Neural cell (in vitro differentiated cells): ENCODE data around the gene ADSS1. TPM values are rescaled to one million over a fixed set of nuclear protein-coding genes. Genes with fewer than 3 reads are reported as not detected.

Experiments used
- H2AFZ ChIP-seq: fragments of 200-600, 300-800 bp; sonication (generic), shearing (Covaris generic); 2 replicates; pipeline ENCODE4 v1.6.0; 2014; ENCODE audit warnings: low read depth, mild to moderate bottlenecking, antibody characterized with exemption, low read length, moderate library complexity
- H3F3A ChIP-seq: fragments of 200-600 bp; shearing (Covaris generic); 2 replicates; pipeline ENCODE4 v1.6.1; 2016; ENCODE audit warnings: mild to moderate bottlenecking, moderate library complexity, mixed read lengths, antibody characterized with exemption, low read length; ENCODE audit not compliant: insufficient read depth, poor library complexity, severe bottlenecking
- H3K27ac ChIP-seq: fragments of 200-600, 300-800 bp; sonication (generic), shearing (Covaris generic); 2 replicates; pipeline ENCODE4 v1.5.1; 2014; ENCODE audit warnings: mild to moderate bottlenecking, low read length, moderate library complexity
- H3K27me3 ChIP-seq: fragments of 300-800, 200-600 bp; sonication (generic), shearing (Covaris generic); 2 replicates; pipeline ENCODE4 v1.6.0; 2014; ENCODE audit warnings: mild to moderate bottlenecking, low read depth, low read length, moderate library complexity; ENCODE audit not compliant: insufficient read depth
- H3K36me3 ChIP-seq: fragments of 300-800, 200-600 bp; sonication (generic), shearing (Covaris generic); 2 replicates; pipeline ENCODE4 v1.5.1; 2014; ENCODE audit warnings: mild to moderate bottlenecking, antibody characterized with exemption, low read length, moderate library complexity; ENCODE audit not compliant: insufficient read depth
- H3K4me2 ChIP-seq: fragments of 300-800, 200-600 bp; sonication (generic), shearing (Covaris generic); 2 replicates; pipeline ENCODE4 v1.6.0; 2014; ENCODE audit warnings: mild to moderate bottlenecking, low read length
- H3K4me3 ChIP-seq: fragments of 300-800, 200-600 bp; sonication (generic), shearing (Covaris generic); 2 replicates; pipeline ENCODE4 v1.5.1; 2014; ENCODE audit warnings: mild to moderate bottlenecking, low read length, moderate library complexity
- H3K79me2 ChIP-seq: fragments of 200-600 bp; shearing (Covaris generic); replicated peaks from 2 replicates; pipeline ENCODE4 v1.6.0; 2014; ENCODE audit warnings: mild to moderate bottlenecking, low read length, moderate library complexity; ENCODE audit not compliant: insufficient read depth
- H3K9ac ChIP-seq: fragments of 300-800, 200-600 bp; sonication (generic), shearing (Covaris generic); 2 replicates; pipeline ENCODE4 v1.6.1; 2016; ENCODE audit warnings: mild to moderate bottlenecking, low read length, mixed read lengths
- H3K9me2 ChIP-seq: fragments of 200-600 bp; shearing (Covaris generic); 2 replicates; pipeline ENCODE4 v1.6.1; 2016; ENCODE audit warnings: mild to moderate bottlenecking, low read length, mixed read lengths; ENCODE audit not compliant: insufficient read depth
- H3K9me3 ChIP-seq: fragments of 200-600, 300-800 bp; sonication (generic), shearing (Covaris generic); 2 replicates; pipeline ENCODE4 v1.6.1; 2016; ENCODE audit warnings: mild to moderate bottlenecking, mixed run types, low read length, moderate library complexity, mixed read lengths
- H4K20me1 ChIP-seq: fragments of 200-600 bp; shearing (Covaris generic); 2 replicates; pipeline ENCODE4 v1.6.1; 2016; ENCODE audit warnings: mild to moderate bottlenecking, mixed run types; ENCODE audit not compliant: insufficient read depth
- EP300 ChIP-seq: fragments of 450-650 bp; conservative IDR thresholded peaks from 2 replicates; pipeline ENCODE4 v1.6.1; 2014; ENCODE audit warnings: antibody characterized with exemption, mild to moderate bottlenecking, moderate library complexity; ENCODE audit not compliant: poor library complexity, severe bottlenecking
- EZH2 ChIP-seq: fragments of 200-600, 300-800 bp; shearing (Covaris generic), sonication (generic); IDR thresholded peaks from 2 replicates; pipeline ENCODE4 v1.6.1; 2014; ENCODE audit warnings: antibody characterized with exemption, low read length, borderline replicate concordance, mild to moderate bottlenecking; ENCODE audit not compliant: insufficient read depth, poor library complexity, severe bottlenecking
- MXI1 ChIP-seq: fragments of 450-650 bp; conservative IDR thresholded peaks from 2 replicates; pipeline ENCODE4 v1.6.1; 2014; ENCODE audit warnings: antibody characterized with exemption, mild to moderate bottlenecking; ENCODE audit not compliant: poor library complexity, severe bottlenecking
- POLR2AphosphoS5 ChIP-seq: IDR thresholded peaks from 2 replicates; pipeline ENCODE4 v1.6.1; 2012
- RAD21 ChIP-seq: fragments of 450-650 bp; conservative IDR thresholded peaks from 2 replicates; pipeline ENCODE4 v1.6.1; 2014; ENCODE audit warnings: antibody characterized with exemption, mild to moderate bottlenecking, moderate library complexity
- SMC3 ChIP-seq: fragments of 450-650 bp; conservative IDR thresholded peaks from 2 replicates; pipeline ENCODE4 v1.6.1; 2014; ENCODE audit warnings: antibody characterized with exemption, mild to moderate bottlenecking, moderate library complexity; ENCODE audit not compliant: poor library complexity
- TAF1 ChIP-seq: IDR thresholded peaks from 2 replicates; pipeline ENCODE4 v1.6.1; 2012; ENCODE audit warnings: low read depth
- polyA plus RNA-seq: library from polyadenylated mRNA; depleted of rRNA; stranded (reverse); fragments of >200 nt; gene quantifications from 2 replicates; pipeline ENCODE4 v1.2.3, GENCODE V29; 2014
- TF ChIP-seq, protein P1 (sequence below): fragments of 450-650 bp; IDR thresholded peaks from 2 replicates; pipeline ENCODE4 v1.5.1; 2014; ENCODE audit warnings: antibody characterized with exemption, mild to moderate bottlenecking, moderate library complexity; ENCODE audit not compliant: poor library complexity, severe bottlenecking
- TF ChIP-seq, protein P2 (sequence below): IDR thresholded peaks from 2 replicates; pipeline ENCODE4 v1.6.1; 2012; ENCODE audit warnings: borderline replicate concordance

The ADSS1 gene
- polyA plus RNA-seq, 1 donor from 2014 or later = 4.3 TPM

DNA sequence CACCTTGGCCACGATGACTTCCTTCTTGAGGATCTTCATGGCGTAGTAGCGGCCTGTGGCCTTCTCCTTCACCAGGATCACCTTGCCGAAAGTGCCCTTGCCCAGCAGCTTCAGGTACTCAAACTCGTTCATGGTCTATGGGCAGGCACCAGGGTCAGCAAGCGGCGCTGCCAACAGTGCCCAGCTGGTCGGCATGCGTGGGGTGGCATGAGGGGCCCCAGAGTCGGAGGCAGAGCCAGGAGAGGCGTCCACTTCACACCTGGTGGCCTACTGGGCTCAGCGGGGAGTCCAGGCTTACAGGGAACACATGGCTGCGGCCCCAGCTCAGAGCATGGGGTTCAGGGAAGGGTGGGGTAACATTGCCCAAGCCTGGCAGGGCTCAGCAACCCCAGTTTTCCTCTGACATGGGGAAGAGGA is 51.1 kb downstream of the ADSS1 start:
- H4K20me1 ChIP-seq = no peaks in the 10 kb centered on the region
- no peak overlapping the region for H3K27ac ChIP-seq
- no peak overlapping the region for H3K4me3 ChIP-seq
- H3K27me3 ChIP-seq = no peaks in the 10 kb centered on the region
- H3K9me2 ChIP-seq = no peaks in the 10 kb centered on the region
- no peaks in the 10 kb centered on the region for H3K9me3 ChIP-seq
- no peak overlapping the region for H2AFZ ChIP-seq
- no peak overlapping the region for H3K9ac ChIP-seq
- H3F3A ChIP-seq = no peaks in the 10 kb centered on the region
- no peak overlapping the region for H3K4me2 ChIP-seq
- peaks cover 11% of the 10 kb centered on the region for H3K36me3 ChIP-seq
- H3K79me2 ChIP-seq = no peaks in the 10 kb centered on the region
- no peak for TF ChIP-seq POLR2AphosphoS5
- no peak for TF ChIP-seq MXI1
- TF ChIP-seq EP300 = no peak
- TF ChIP-seq, protein P1, sequence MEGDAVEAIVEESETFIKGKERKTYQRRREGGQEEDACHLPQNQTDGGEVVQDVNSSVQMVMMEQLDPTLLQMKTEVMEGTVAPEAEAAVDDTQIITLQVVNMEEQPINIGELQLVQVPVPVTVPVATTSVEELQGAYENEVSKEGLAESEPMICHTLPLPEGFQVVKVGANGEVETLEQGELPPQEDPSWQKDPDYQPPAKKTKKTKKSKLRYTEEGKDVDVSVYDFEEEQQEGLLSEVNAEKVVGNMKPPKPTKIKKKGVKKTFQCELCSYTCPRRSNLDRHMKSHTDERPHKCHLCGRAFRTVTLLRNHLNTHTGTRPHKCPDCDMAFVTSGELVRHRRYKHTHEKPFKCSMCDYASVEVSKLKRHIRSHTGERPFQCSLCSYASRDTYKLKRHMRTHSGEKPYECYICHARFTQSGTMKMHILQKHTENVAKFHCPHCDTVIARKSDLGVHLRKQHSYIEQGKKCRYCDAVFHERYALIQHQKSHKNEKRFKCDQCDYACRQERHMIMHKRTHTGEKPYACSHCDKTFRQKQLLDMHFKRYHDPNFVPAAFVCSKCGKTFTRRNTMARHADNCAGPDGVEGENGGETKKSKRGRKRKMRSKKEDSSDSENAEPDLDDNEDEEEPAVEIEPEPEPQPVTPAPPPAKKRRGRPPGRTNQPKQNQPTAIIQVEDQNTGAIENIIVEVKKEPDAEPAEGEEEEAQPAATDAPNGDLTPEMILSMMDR = no peak
- TF ChIP-seq TAF1 = no peak
- no peak for TF ChIP-seq EZH2
- TF ChIP-seq SMC3 = no peak
- TF ChIP-seq, protein P2, sequence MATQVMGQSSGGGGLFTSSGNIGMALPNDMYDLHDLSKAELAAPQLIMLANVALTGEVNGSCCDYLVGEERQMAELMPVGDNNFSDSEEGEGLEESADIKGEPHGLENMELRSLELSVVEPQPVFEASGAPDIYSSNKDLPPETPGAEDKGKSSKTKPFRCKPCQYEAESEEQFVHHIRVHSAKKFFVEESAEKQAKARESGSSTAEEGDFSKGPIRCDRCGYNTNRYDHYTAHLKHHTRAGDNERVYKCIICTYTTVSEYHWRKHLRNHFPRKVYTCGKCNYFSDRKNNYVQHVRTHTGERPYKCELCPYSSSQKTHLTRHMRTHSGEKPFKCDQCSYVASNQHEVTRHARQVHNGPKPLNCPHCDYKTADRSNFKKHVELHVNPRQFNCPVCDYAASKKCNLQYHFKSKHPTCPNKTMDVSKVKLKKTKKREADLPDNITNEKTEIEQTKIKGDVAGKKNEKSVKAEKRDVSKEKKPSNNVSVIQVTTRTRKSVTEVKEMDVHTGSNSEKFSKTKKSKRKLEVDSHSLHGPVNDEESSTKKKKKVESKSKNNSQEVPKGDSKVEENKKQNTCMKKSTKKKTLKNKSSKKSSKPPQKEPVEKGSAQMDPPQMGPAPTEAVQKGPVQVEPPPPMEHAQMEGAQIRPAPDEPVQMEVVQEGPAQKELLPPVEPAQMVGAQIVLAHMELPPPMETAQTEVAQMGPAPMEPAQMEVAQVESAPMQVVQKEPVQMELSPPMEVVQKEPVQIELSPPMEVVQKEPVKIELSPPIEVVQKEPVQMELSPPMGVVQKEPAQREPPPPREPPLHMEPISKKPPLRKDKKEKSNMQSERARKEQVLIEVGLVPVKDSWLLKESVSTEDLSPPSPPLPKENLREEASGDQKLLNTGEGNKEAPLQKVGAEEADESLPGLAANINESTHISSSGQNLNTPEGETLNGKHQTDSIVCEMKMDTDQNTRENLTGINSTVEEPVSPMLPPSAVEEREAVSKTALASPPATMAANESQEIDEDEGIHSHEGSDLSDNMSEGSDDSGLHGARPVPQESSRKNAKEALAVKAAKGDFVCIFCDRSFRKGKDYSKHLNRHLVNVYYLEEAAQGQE = no peak
- no peak for TF ChIP-seq RAD21

DNA sequence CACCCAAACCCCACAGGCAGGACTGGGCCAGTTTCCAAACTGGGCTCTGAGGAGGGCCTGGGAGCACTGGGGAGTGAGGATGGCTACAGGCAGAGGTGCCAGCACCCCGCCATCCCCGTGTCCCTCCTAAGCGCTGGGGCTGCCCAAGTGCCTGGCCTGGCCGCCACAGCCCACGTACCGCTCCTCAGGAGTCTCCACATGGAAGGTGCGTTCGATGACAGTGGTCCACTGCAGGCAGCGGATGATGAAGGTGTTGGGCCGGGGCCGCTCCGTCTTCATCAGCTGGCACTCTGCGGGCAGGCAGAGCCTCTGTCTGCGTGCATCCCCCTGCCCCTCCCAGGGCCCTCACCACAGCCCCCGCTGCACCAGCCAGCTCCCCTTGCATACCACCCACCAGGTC is 52.5 kb downstream of the ADSS1 start:
- no peak overlapping the region for H3K4me3 ChIP-seq
- no peaks in the 10 kb centered on the region for H3F3A ChIP-seq
- no peaks in the 10 kb centered on the region for H4K20me1 ChIP-seq
- H3K4me2 ChIP-seq = no peak overlapping the region
- H3K9ac ChIP-seq = no peak overlapping the region
- H3K79me2 ChIP-seq = no peaks in the 10 kb centered on the region
- no peaks in the 10 kb centered on the region for H3K9me3 ChIP-seq
- H3K27me3 ChIP-seq = no peaks in the 10 kb centered on the region
- no peak overlapping the region for H2AFZ ChIP-seq
- peaks cover under 1% of the 10 kb centered on the region for H3K36me3 ChIP-seq
- no peaks in the 10 kb centered on the region for H3K9me2 ChIP-seq
- TF ChIP-seq EZH2 (no peak), MXI1 (no peak), SMC3 (no peak), TAF1 (no peak), EP300 (no peak), RAD21 (no peak), POLR2AphosphoS5 (no peak)
- TF ChIP-seq, protein P1 = no peak
- TF ChIP-seq, protein P2 = no peak
- H3K27ac ChIP-seq = no peak overlapping the region
